HG03108 (cell line): ENCODE measurements around the gene FKBP14.

Experiments
- ATAC-seq: cut with Tn5 transposase; IDR thresholded peaks from one replicate; pipeline ENCODE4 v1.9.1; 2021; ENCODE audit warnings: moderate library complexity; ENCODE audit not compliant: unreplicated experiment

FKBP14 gene

DNA sequence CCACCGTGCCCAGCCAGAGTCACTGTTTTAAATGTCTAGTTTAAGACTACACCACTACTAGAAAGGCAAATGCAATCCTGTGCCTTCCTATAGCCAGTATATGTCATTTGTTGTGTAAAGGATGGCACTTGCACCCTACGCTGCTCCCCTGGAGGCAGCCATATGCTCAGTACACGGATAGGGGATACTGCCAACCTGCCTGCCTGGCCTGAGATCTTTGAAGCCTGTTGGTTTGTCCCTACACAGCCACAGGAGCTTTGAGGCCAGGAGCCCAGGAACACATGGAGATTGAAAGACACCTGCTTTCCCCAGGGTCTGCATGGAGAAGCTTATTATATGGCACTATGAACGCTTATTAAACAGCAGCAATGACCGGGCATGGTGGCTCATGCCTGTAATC lies 34.6 kb downstream of the FKBP14 start:
- no peak for ATAC-seq

- no peak for ATAC-seq
Observed at GRCh38 chr7:29990931-29991330, 35.6 kb downstream of the FKBP14 start.

- ATAC-seq, result no peak
Observed at GRCh38 chr7:29989257-29989995, 37.1 kb downstream of the FKBP14 start, which contains the start of gene SCRN1. TSS of gene SCRN1 (minus strand) at chr7:29989801. CDS start at chr7:29969067, 20,734 bp downstream.

DNA sequence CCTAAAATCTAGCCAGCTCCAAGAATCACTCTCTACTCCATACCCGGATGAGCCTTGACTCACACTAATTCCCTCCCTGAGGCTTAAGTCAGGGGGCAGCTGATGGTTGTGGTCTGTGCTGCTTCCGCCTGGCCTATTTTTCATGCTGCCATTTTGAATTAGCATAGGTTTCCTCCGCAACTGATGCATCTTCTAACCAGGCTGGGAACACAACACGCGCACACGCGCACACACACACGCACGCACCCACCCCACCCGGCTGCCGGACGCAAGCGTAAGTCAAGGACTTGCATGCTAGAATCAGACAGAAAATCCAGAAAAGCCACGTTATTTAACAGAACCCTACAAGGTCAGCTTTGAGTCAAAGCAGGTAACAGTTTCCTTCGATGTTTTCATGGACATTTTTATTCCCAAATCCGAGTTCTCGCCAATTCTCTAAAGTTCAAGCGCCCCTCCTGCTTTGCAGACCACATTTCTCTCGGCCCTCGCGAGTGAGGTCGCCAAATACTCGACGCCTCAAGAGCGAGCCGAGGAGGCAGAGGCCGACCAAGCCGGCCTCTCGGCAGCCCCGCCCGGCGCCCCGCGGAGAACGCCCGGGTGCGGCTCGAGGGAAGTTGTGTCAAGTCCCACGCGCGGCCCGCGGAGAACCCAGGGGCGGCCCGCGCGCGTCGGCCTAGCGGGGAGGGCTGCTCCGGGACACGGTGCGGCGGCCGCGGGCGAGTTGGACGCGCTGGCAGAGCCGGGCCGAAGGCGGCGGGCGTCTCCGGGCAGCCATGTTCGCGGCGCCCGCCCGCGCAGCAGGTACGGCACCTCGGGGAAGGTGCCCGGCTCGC lies 37.9 kb downstream of the FKBP14 start:
- no peak for ATAC-seq

GRCh38 chr7:29987811-29988317 lies 38.6 kb downstream of the FKBP14 start:
- ATAC-seq, result no peak

- no peak for ATAC-seq
Observed at GRCh38 chr7:29987083-29987482, 39.4 kb downstream of the FKBP14 start.

DNA sequence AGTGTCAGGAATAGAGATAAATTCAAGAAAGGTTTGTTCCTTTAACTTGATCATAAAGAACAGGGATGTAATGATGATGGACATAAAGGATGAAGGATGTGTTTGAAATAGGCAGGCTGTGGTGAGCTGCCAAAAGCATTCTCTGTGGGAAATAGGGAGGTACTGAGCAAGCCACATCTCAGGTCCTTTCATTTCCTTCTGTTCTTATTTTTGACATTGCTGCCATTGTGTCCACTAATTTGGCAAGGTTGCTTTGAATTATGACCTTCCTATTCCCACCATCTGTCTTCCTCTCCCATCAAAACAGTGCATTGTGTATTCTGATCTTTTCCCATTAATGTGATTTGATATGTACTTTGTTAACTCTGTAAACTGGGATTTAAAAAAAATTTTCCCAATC lies 46.4 kb downstream of the FKBP14 start:
- ATAC-seq, result no peak

DNA sequence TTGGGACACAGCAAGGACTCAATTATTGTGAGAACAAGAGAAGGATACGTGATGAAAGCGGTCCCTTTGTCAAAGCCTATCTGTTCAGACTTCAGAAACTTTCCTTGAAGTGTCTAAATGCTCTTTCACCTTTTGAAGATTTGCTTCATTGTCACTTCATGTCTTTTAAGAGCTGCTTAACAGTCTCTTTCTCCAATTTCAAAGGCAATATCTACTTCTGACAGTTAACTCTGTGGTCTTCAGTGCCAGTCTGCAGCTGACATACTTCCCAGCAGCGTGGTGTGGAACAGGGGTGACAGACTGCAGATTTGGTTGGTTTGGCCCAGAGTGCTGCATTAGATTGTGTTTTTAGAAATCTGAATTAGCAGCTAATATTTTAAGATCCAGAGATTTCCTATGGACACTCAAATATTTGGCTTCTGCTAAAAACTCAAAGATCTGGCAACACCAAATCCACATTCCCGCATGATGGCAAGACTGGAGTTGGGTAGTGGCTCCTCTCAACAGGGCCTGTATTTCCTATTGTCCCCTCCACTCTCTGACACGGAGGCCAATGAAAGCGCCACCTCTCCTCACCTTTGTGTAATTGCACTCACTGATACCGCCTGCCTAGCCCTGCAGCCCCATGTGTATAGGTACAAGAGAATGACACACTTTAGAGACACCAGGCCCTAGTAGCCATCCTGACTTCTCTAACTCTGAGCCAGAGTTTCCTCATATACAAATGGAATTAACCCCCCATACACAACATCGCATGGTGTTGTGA lies 48.4 kb downstream of the FKBP14 start:
- ATAC-seq, result no peak

DNA sequence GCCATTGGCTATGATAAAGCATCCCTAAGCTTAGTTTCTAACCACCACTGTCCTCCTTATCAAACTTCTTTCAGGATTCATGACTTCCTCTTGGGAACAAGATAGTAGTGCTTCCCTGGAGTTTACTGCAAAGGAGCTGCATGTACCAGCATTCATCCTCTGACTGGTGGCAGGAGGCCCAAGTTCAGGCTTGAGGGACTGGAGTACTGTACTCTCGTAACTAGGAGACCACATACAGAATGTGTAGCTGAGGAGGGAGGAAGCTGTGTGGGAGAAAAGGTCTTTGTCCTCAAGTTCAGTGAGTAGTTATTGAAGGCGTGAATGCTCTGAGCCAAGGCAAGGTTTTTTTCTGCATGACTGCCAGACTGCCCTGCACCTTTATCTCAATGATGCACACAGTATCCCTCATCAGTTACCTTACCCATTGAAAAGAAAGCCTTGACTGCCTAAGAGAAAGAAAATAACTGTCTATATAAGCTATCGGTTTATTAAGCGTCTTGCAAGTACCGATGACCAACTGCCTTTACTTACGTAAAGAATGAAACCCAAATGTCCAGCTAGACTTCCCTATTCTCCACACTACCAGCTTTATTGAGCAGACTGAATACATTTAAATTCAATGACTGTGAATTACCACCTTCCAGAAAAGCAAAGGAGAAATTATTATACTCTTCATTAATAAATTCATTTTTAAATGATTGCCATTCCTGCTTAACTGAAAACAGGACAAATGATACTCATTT lies 49.7 kb downstream of the FKBP14 start:
- ATAC-seq, result no peak

DNA sequence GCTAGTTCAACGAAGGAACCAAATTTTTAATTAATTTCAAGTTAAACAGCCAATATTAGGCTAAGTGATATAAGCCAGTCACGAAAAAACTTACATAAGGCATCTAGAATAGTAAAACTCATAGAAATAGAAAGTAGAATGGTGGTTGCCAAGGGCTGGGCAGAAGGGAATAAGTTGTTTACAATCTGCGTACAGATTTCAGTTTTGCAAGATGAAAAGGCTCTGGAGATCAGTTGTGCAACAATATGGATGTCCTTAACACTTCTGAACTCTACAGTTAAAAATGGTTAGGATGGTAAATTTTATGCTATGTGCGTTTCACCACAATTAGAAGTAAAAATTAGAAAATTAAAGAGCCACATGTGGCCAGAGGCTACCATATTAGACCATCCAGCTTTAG lies 50.2 kb downstream of the FKBP14 start:
- ATAC-seq, result no peak

DNA sequence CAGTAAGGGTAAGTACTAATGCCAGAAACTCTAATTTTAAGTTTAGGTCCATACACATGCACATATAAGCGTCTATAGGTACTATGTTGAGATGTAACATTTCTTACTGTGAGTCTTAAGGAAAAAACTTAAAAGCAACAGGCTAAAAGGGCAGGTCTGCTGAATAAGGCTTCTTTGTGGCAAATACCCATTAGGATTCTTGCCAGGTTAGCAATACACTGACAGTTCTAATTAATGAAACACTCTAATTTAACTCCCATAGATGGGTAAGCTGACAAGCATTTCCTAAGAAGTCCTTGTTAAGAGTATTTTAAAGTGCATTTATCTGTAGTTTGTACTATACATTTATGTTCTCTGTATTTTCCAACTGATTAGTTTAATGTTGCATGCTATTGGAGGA lies 50.9 kb downstream of the FKBP14 start:
- no peak for ATAC-seq

DNA sequence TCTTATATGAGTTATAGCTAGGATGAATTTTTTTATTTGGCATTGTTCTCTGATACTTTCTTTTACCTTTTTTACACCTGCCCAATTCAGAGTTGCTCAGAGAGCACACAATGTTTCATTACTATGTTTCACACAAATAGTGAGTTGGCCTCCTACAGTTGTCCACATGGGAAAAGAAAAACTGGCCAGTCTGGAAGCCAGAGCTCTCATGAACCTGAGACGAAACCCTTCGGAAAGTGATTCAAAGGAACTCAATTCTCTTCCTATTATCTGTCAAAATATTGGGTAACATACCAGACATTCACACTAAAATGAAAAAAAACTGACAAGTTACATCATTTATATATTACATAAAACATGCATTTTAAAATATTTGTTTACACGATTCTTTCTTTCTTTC lies 52.2 kb downstream of the FKBP14 start:
- ATAC-seq, result no peak

DNA sequence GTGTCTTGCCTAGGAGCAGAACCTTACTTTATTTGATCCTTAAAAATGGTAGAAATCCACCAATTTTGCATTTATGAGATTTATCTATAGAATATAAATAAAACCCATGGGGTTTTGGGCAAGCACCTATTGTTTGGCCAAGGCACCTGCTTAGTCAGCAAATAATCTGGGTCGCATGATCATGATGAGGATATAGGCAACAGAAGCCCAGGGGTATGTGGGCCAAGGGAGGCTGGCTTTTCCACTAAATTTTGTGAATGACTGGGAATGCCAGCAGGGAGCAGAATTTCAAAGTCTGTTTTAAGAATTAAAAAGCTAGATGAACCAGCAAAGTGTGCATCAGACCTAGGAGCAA lies 54.2 kb downstream of the FKBP14 start:
- ATAC-seq, result no peak

GRCh38 chr7:29971566-29972314 lies 54.8 kb downstream of the FKBP14 start:
- no peak for ATAC-seq

GRCh38 chr7:29970158-29970557 lies 56.3 kb downstream of the FKBP14 start:
- no peak for ATAC-seq

- ATAC-seq, result no peak
Observed at GRCh38 chr7:29969738-29970137, 56.8 kb downstream of the FKBP14 start.

- no peak for ATAC-seq
Observed at GRCh38 chr7:29968683-29969395, 57.7 kb downstream of the FKBP14 start.

DNA sequence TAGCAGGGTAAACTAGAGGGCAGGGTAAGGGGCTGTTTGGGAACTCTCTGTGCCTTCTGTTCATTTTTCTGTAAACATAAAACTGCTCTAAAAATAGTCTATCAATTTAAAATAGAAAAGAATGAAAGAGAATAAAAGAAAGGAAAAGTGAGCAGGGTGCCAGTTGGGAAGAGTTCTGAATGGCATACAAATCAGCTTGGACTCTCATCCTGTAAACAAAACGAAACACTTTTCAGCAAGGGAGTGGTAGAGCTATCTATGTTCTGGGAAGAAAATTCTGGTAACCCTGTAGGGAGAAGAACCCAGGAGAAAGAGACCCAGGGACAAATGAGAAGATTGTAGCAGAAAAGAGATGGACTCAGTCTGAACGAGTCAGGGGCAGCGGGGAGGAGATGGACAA lies 61.5 kb downstream of the FKBP14 start:
- ATAC-seq, result no peak

GRCh38 chr7:29962035-29962434 lies 64.5 kb downstream of the FKBP14 start:
- ATAC-seq, result no peak
